Omental fat pad (tissue), 4 donors: Measurements from ENCODE around the gene ARHGAP28. TPM values are rescaled to one million over a fixed set of nuclear protein-coding genes. Genes with fewer than 3 reads are reported as not detected.
A peak's percentile ranks its signal among the peaks of the same experiment; 100 is the strongest.
"Not testable (repeated sequence)": the region's sequence is repeated elsewhere in the genome, so short reads cannot be mapped to it uniquely, and the experiment has no call there.

Source experiments
- ATAC-seq: fragments of 150-250 bp; one replicate; pipeline ENCODE4 v1.9.1; 2016; ENCODE audit warnings: mild to moderate bottlenecking, moderate library complexity; ENCODE audit not compliant: low FRiP score
- DNase-seq: peaks from one replicate; pipeline ENCODE4 v3.0.0-alpha.2; 2019; ENCODE audit warnings: low spot score
- total RNA-seq, 4 donors: library from RNA; depleted of rRNA; stranded (reverse); fragments of >200 nt; gene quantifications; one replicate each; pipeline ENCODE4 v1.1.0, GENCODE V29; 2016
- TF ChIP-seq, protein P1 (sequence below), 3 donors: fragments of 450-650 bp; IDR thresholded peaks; one replicate each; pipeline ENCODE4 v1.5.1; 2016 to 2017; ENCODE audit warnings: antibody characterized with exemption in 3 of 3, mild to moderate bottlenecking in 3 of 3, moderate library complexity in 2 of 3

ARHGAP28 gene
- total RNA-seq, 4 donors from 2014 or later, result 4.7 to 23.7 (median 10.4) TPM

DNA sequence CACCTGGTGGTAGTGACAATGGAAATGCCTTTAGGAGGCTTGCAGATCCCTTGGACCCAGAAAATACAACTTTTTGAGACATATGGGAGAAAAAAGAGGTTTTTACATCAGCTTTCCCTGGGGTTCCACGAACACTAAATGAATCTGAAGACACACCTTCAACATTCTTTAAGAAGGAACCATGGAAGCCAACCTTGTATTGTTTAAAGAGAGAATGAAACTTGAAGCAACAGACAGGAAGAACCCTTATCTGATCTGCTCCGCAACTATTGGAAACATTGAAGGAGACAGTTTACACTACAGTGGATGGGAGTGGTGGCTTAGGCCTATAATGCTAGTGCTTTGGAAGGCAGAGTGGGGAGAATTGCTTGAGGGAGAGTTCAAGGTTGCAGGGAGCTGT is 197.6 kb downstream of the ARHGAP28 start:
- no peak for ATAC-seq
- TF ChIP-seq, protein P1, sequence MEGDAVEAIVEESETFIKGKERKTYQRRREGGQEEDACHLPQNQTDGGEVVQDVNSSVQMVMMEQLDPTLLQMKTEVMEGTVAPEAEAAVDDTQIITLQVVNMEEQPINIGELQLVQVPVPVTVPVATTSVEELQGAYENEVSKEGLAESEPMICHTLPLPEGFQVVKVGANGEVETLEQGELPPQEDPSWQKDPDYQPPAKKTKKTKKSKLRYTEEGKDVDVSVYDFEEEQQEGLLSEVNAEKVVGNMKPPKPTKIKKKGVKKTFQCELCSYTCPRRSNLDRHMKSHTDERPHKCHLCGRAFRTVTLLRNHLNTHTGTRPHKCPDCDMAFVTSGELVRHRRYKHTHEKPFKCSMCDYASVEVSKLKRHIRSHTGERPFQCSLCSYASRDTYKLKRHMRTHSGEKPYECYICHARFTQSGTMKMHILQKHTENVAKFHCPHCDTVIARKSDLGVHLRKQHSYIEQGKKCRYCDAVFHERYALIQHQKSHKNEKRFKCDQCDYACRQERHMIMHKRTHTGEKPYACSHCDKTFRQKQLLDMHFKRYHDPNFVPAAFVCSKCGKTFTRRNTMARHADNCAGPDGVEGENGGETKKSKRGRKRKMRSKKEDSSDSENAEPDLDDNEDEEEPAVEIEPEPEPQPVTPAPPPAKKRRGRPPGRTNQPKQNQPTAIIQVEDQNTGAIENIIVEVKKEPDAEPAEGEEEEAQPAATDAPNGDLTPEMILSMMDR (IDR thresholded peaks at IDR 0.05), result no peak
- DNase-seq, result no peak

GRCh38 chr18:6928359-6928758 is 198.8 kb downstream of the ARHGAP28 start:
- ATAC-seq, result no peak
- TF ChIP-seq, protein P1 (IDR thresholded peaks at IDR 0.05), result no peak
- DNase-seq, result no peak

DNA sequence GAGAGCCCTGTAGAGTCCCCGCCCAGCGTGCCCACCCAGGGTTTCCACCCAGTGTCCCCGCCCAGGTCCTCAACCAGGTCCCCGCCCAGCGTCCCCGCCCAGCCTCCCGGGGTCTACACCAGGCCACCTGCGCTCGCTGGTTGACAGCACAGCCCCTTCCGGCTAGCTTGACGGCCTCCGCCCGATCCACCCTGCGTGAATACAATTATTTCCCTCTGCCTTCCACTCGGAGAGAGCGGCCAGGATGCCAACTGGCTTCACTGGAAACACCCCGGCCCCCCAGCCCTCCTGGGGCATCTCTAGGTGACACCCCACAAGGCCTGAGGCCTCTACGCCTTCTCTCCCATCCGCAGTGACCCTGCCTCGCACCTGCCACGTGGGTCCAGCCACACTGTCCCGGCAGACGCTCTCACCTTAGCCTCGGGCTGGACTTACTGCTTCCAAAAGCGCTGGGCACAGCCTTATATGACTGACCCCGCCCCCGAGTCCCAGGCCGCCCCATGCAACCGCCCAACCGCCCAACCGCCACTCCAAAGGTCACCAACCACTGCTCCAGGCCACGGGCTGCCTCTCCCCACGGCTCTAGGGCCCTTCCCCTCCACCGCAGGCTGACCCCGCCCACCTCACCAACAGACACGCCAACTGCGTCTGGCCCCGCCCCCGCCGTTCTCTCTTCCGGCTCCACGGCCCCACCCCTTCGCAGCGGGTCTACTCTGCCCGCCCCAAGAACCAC is 200.0 kb downstream of the ARHGAP28 start:
- ATAC-seq (peak; percentile 37), DNase-seq (no peak)
- TF ChIP-seq, protein P1 (IDR thresholded peaks at IDR 0.05), result no peak

GRCh38 chr18:6934859-6935258 is 205.3 kb downstream of the ARHGAP28 start:
- no peak for ATAC-seq
- TF ChIP-seq, protein P1 (IDR thresholded peaks at IDR 0.05), result no peak
- DNase-seq, result no peak

- TF ChIP-seq, protein P1 (IDR thresholded peaks at IDR 0.05), result no peak
- no peak for ATAC-seq
- no peak for DNase-seq
Measured at GRCh38 chr18:6938003-6938402, 208.5 kb downstream of the ARHGAP28 start.

GRCh38 chr18:6938403-6938802 is 208.9 kb downstream of the ARHGAP28 start:
- not testable (repeated sequence) for ATAC-seq, DNase-seq

- DNase-seq (no peak), ATAC-seq (no peak)
- TF ChIP-seq, protein P1 (IDR thresholded peaks at IDR 0.05), result no peak
Measured at GRCh38 chr18:6939972-6940371, 210.5 kb downstream of the ARHGAP28 start.
